Activated B cell treated with CpG ODN at 0.5 μM for 24 hours (primary cell): Measurements from ENCODE around the gene CARD11. TPM values are rescaled to one million over a fixed set of nuclear protein-coding genes. Genes with fewer than 3 reads are reported as not detected.

Experiments used
- ATAC-seq: fragments of 200-7000 bp; cut with Tn5 transposase; one replicate; pipeline ENCODE4 v1.10.0; 2021; ENCODE audit warnings: low read depth, mild to moderate bottlenecking, moderate library complexity
- CTCF ChIA-PET: fragments of 350-600 bp; sonication (Branson Sonifier 250); formaldehyde crosslinking; loops from one replicate; lab custom pipeline; 2021; ENCODE audit warnings: antibody characterized with exemption; lab: Charles Lee
- POLR2A ChIA-PET: fragments of 350-600 bp; sonication (Branson Sonifier 250); formaldehyde crosslinking; loops from one replicate; lab custom pipeline; 2021; ENCODE audit warnings: antibody characterized with exemption; lab: Charles Lee
- DNase-seq: peaks from one replicate; pipeline ENCODE4 v3.0.0; 2022
- H3K27ac Mint-ChIP-seq: one replicate; pipeline ENCODE4 v1.8.0; 2020; ENCODE audit warnings: mixed read lengths
- H3K27me3 Mint-ChIP-seq: one replicate; pipeline ENCODE4 v1.8.0; 2021; ENCODE audit warnings: mixed read lengths
- H3K36me3 Mint-ChIP-seq: one replicate; pipeline ENCODE4 v1.8.0; 2021; ENCODE audit warnings: low read depth, mixed read lengths
- H3K4me1 Mint-ChIP-seq: one replicate; pipeline ENCODE4 v1.8.0; 2021; ENCODE audit warnings: mixed read lengths
- H3K4me3 Mint-ChIP-seq: one replicate; pipeline ENCODE4 v1.8.0; 2020; ENCODE audit warnings: mild to moderate bottlenecking, mixed read lengths
- H3K9me3 Mint-ChIP-seq: one replicate; pipeline ENCODE4 v1.8.0; 2020; ENCODE audit warnings: mixed read lengths
- CTCF ChIP-seq: fragments of 200-600 bp; IDR thresholded peaks from one replicate; pipeline ENCODE4 v1.8.0; 2022; ENCODE audit warnings: antibody characterized with exemption, mild to moderate bottlenecking
- intact Hi-C: fragments of 100-400 bp; cut with micrococcal nuclease; formaldehyde crosslinking; loops from one replicate; pipeline ENCODE4 v1.15.1; 2024
- total RNA-seq: library from RNA; stranded (reverse); gene quantifications from 2 replicates; pipeline ENCODE4 v1.2.3, GENCODE V29; 2022

CARD11 gene
- total RNA-seq, 1 donor from 2014 or later: 114 TPM

- peak overlapping the region; percentile 5 for H3K4me3 Mint-ChIP-seq
Measured at GRCh38 chr7:3020416-3020815, 23.3 kb downstream of the CARD11 start.

GRCh38 chr7:3019801-3020200 is 23.9 kb downstream of the CARD11 start:
- Mint-ChIP-seq H3K4me3 (no peak overlapping the region), H3K27ac (no peak overlapping the region), H3K4me1 (peaks cover 28% of the 10 kb centered on the region), H3K9me3 (peaks cover 22% of the 10 kb centered on the region), H3K27me3 (no peaks in the 10 kb centered on the region), H3K36me3 (peaks cover 80% of the 10 kb centered on the region)
- CTCF ChIA-PET: no interaction called here
- TF ChIP-seq CTCF: no peak
- no peak for DNase-seq
- intact Hi-C loops: loop anchor here (5.0 kb wide), 1 partner anchor 42 kb away; no protein-coding TSS in a partner anchor
- POLR2A ChIA-PET: interaction anchor here (0.5 kb wide), 1 partner anchor 24 kb away, joined by 4 read pairs; the partner anchor contains the start of gene CARD11
- ATAC-seq: no peak

More at GRCh38 chr7:3020416-3020815, 23.3 kb downstream of the CARD11 start:
- peak overlapping the region; percentile 44 for H3K27ac Mint-ChIP-seq
- H3K36me3 Mint-ChIP-seq: peaks cover 80% of the 10 kb centered on the region
- ChIA-PET POLR2A (interaction anchor here (0.5 kb wide), 1 partner anchor 23 kb away, joined by 4 read pairs; the partner anchor contains the start of gene CARD11), CTCF (no interaction called here)
- ATAC-seq (peak; percentile 14), DNase-seq (no peak)
- H3K27me3 Mint-ChIP-seq: no peaks in the 10 kb centered on the region
- intact Hi-C loops: loop anchor here (5.0 kb wide), 1 partner anchor 43 kb away; no protein-coding TSS in a partner anchor
- no peak for TF ChIP-seq CTCF
- H3K9me3 Mint-ChIP-seq: peaks cover 22% of the 10 kb centered on the region
- peaks cover 28% of the 10 kb centered on the region for H3K4me1 Mint-ChIP-seq

GRCh38 chr7:3013975-3014792 is 29.5 kb downstream of the CARD11 start:
- ATAC-seq: no peak
- Mint-ChIP-seq H3K9me3 (no peaks in the 10 kb centered on the region), H3K27ac (no peak overlapping the region), H3K36me3 (peaks cover 70% of the 10 kb centered on the region), H3K27me3 (no peaks in the 10 kb centered on the region), H3K4me1 (peaks cover 34% of the 10 kb centered on the region), H3K4me3 (no peak overlapping the region)
- ChIA-PET POLR2A (no interaction called here), CTCF (no interaction called here)
- TF ChIP-seq CTCF: no peak
- intact Hi-C loops: no loop called here
- no peak for DNase-seq

GRCh38 chr7:3011211-3011852 is 32.3 kb downstream of the CARD11 start:
- DNase-seq (no peak), ATAC-seq (no peak)
- Mint-ChIP-seq H3K27ac (peak overlapping the region; percentile 32), H3K36me3 (peaks cover 75% of the 10 kb centered on the region), H3K4me3 (no peak overlapping the region), H3K27me3 (no peaks in the 10 kb centered on the region), H3K9me3 (no peaks in the 10 kb centered on the region), H3K4me1 (peaks cover 58% of the 10 kb centered on the region)
- ChIA-PET POLR2A (no interaction called here), CTCF (no interaction called here)
- TF ChIP-seq CTCF: no peak
- intact Hi-C loops: no loop called here

- H3K9me3 Mint-ChIP-seq: no peaks in the 10 kb centered on the region
- H3K4me3 Mint-ChIP-seq: no peak overlapping the region
- peaks cover 72% of the 10 kb centered on the region for H3K36me3 Mint-ChIP-seq
- no peak for ATAC-seq
- no peak for TF ChIP-seq CTCF
- ChIA-PET CTCF (interaction anchor here (0.6 kb wide), 1 partner anchor 11 kb away, joined by 3 read pairs; no protein-coding TSS in a partner anchor), POLR2A (interaction anchor here (0.6 to 0.7 kb wide), 2 partner anchors 163 to 499 kb away, joined by 3 to 4 read pairs; no protein-coding TSS in a partner anchor)
- intact Hi-C loops: no loop called here
- H3K4me1 Mint-ChIP-seq: peaks cover 61% of the 10 kb centered on the region
- H3K27ac Mint-ChIP-seq: peak overlapping the region; percentile 41
- no peak for DNase-seq
- H3K27me3 Mint-ChIP-seq: no peaks in the 10 kb centered on the region
Measured at GRCh38 chr7:3010161-3010560, 33.5 kb downstream of the CARD11 start.
